ENCODE measurements around the gene ANKS6. TPM values are rescaled to one million over a fixed set of nuclear protein-coding genes. Genes with fewer than 3 reads are reported as not detected.

Gene ANKS6
- total RNA-seq, 3 donors from 2014 or later (not counting 1 experiment from before 2014, with no cell fraction given): 8.1 to 12.6 (median 10.5) TPM

- no peaks in the 10 kb centered on the region for H3K36me3 Mint-ChIP-seq
- H3K9me3 Mint-ChIP-seq: no peaks in the 10 kb centered on the region
- H3K27me3 Mint-ChIP-seq (ENCODE audit: low read depth in 2 of 2): no peaks in the 10 kb centered on the region
- intact Hi-C loops (cut with micrococcal nuclease): no loop called here
- no peaks in the 10 kb centered on the region for H3K4me1 Mint-ChIP-seq
- H3K36me3 ChIP-seq (ENCODE audit: control insufficient read depth, insufficient read depth, low read length): no peaks in the 10 kb centered on the region
- no peak overlapping the region for H3K4me3 Mint-ChIP-seq
- 96% methylated on average over 16 of the region's 16 CpGs for whole genome bisulfite sequencing (ENCODE audit: insufficient coverage)
- H3K27ac ChIP-seq (ENCODE audit: low read length): no peak overlapping the region
- TF ChIP-seq CTCF (IDR thresholded peaks at IDR 0.05): no peak
- no peaks in the 10 kb centered on the region for H3K27me3 ChIP-seq (ENCODE audit: control insufficient read depth, insufficient read depth, low read length)
- ATAC-seq: no peak
- H3K4me3 ChIP-seq (ENCODE audit: low read length): no peak overlapping the region
- no peak for DNase-seq
- no peak overlapping the region for H3K27ac Mint-ChIP-seq
- H3K9me3 ChIP-seq (ENCODE audit: control insufficient read depth, insufficient read depth, low read length): no peaks in the 10 kb centered on the region
- H3K4me1 ChIP-seq (ENCODE audit: control insufficient read depth, insufficient read depth, low read length): no peaks in the 10 kb centered on the region
Measured at GRCh38 chr9:98831696-98832095, 35.3 kb upstream of the ANKS6 start.

GRCh38 chr9:98830554-98830953 is 34.2 kb upstream of the ANKS6 start:
- intact Hi-C loops (cut with micrococcal nuclease): no loop called here
- TF ChIP-seq CTCF (IDR thresholded peaks at IDR 0.05): no peak
- DNase-seq (no peak), ATAC-seq (no peak)
- Histone ChIP-seq H3K9me3 (ENCODE audit: control insufficient read depth, insufficient read depth, low read length) (no peaks in the 10 kb centered on the region), H3K4me1 (ENCODE audit: control insufficient read depth, insufficient read depth, low read length) (no peaks in the 10 kb centered on the region), H3K27me3 (ENCODE audit: control insufficient read depth, insufficient read depth, low read length) (no peaks in the 10 kb centered on the region), H3K36me3 (ENCODE audit: control insufficient read depth, insufficient read depth, low read length) (no peaks in the 10 kb centered on the region), H3K4me3 (ENCODE audit: low read length) (no peak overlapping the region), H3K27ac (ENCODE audit: low read length) (no peak overlapping the region)
- H3K36me3 Mint-ChIP-seq: no peaks in the 10 kb centered on the region
- WGBS (ENCODE audit: insufficient coverage): 96% methylated on average over 5 of the region's 5 CpGs
- H3K4me1 Mint-ChIP-seq: no peaks in the 10 kb centered on the region
- no peak overlapping the region for H3K27ac Mint-ChIP-seq
- no peaks in the 10 kb centered on the region for H3K9me3 Mint-ChIP-seq
- no peaks in the 10 kb centered on the region for H3K27me3 Mint-ChIP-seq (ENCODE audit: low read depth in 2 of 2)
- H3K4me3 Mint-ChIP-seq: no peak overlapping the region

GRCh38 chr9:98829766-98830165 is 33.4 kb upstream of the ANKS6 start:
- Histone ChIP-seq H3K4me3 (ENCODE audit: low read length) (no peak overlapping the region), H3K27me3 (ENCODE audit: control insufficient read depth, insufficient read depth, low read length) (no peaks in the 10 kb centered on the region), H3K27ac (ENCODE audit: low read length) (no peak overlapping the region), H3K4me1 (ENCODE audit: control insufficient read depth, insufficient read depth, low read length) (no peaks in the 10 kb centered on the region), H3K9me3 (ENCODE audit: control insufficient read depth, insufficient read depth, low read length) (no peaks in the 10 kb centered on the region), H3K36me3 (ENCODE audit: control insufficient read depth, insufficient read depth, low read length) (no peaks in the 10 kb centered on the region)
- no peak overlapping the region for H3K4me3 Mint-ChIP-seq
- H3K27ac Mint-ChIP-seq: no peak overlapping the region
- H3K27me3 Mint-ChIP-seq (ENCODE audit: low read depth in 2 of 2): no peaks in the 10 kb centered on the region
- WGBS (ENCODE audit: insufficient coverage): 96% methylated on average over 3 of the region's 5 CpGs
- no peaks in the 10 kb centered on the region for H3K9me3 Mint-ChIP-seq
- intact Hi-C loops (cut with micrococcal nuclease): no loop called here
- DNase-seq (no peak), ATAC-seq (no peak)
- no peaks in the 10 kb centered on the region for H3K36me3 Mint-ChIP-seq
- no peak for TF ChIP-seq CTCF (IDR thresholded peaks at IDR 0.05)
- no peaks in the 10 kb centered on the region for H3K4me1 Mint-ChIP-seq

GRCh38 chr9:98826716-98827115 is 30.4 kb upstream of the ANKS6 start:
- ATAC-seq (no peak), DNase-seq (no peak)
- H3K4me3 Mint-ChIP-seq: no peak overlapping the region
- no peaks in the 10 kb centered on the region for H3K27me3 ChIP-seq (ENCODE audit: control insufficient read depth, insufficient read depth, low read length)
- no peak overlapping the region for H3K27ac Mint-ChIP-seq
- TF ChIP-seq CTCF (IDR thresholded peaks at IDR 0.05): no peak
- H3K4me1 ChIP-seq (ENCODE audit: control insufficient read depth, insufficient read depth, low read length): no peaks in the 10 kb centered on the region
- no peaks in the 10 kb centered on the region for H3K9me3 ChIP-seq (ENCODE audit: control insufficient read depth, insufficient read depth, low read length)
- no peaks in the 10 kb centered on the region for H3K36me3 ChIP-seq (ENCODE audit: control insufficient read depth, insufficient read depth, low read length)
- intact Hi-C loops (cut with micrococcal nuclease): no loop called here
- H3K36me3 Mint-ChIP-seq: no peaks in the 10 kb centered on the region
- H3K4me3 ChIP-seq (ENCODE audit: low read length): no peak overlapping the region
- H3K27me3 Mint-ChIP-seq (ENCODE audit: low read depth in 2 of 2): no peaks in the 10 kb centered on the region
- no peaks in the 10 kb centered on the region for H3K9me3 Mint-ChIP-seq
- peaks cover 0 to 15% of the 10 kb centered on the region in 2 donors for H3K4me1 Mint-ChIP-seq
- WGBS (ENCODE audit: insufficient coverage): 97% methylated on average over 20 of the region's 20 CpGs
- no peak overlapping the region for H3K27ac ChIP-seq (ENCODE audit: low read length)

Measured in natural killer cell (primary cell).